Esophagus squamous epithelium (tissue), 5 donors: Measurements from ENCODE around the gene ZMIZ1. TPM values are rescaled to one million over a fixed set of nuclear protein-coding genes. Genes with fewer than 3 reads are reported as not detected.

Source experiments
- DNase-seq: peaks from one replicate; lab custom pipeline; 2025; lab: John Stamatoyannopoulos, UW
- H3K27ac ChIP-seq, 4 donors: fragments of 200-600 bp; sonication (generic); one replicate each; pipeline ENCODE4 v1.5.1; 2016 to 2019; ENCODE audit warnings: mild to moderate bottlenecking in 1 of 4
- H3K27me3 ChIP-seq, 4 donors: fragments of 200-600 bp; sonication (generic); 1 replicate in 3 of 4; 2 replicates in 1 of 4; pipeline versions ENCODE4 v1.5.1 to v1.6.0; 2017 to 2021; ENCODE audit warnings: antibody characterized with exemption in 1 of 4
- H3K36me3 ChIP-seq, 3 donors: fragments of 200-600 bp; sonication (generic); one replicate each; pipeline ENCODE4 v1.5.1; 2016 to 2019
- H3K4me1 ChIP-seq, 3 donors: fragments of 200-600 bp; sonication (generic); one replicate each; pipeline ENCODE4 v1.5.1; 2017 to 2019
- H3K4me3 ChIP-seq, 4 donors: fragments of 200-600 bp; sonication (generic); 1 replicate in 3 of 4; 2 replicates in 1 of 4; pipeline ENCODE4 v1.5.1; 2016 to 2019; ENCODE audit warnings: mild to moderate bottlenecking in 2 of 4, moderate library complexity in 1 of 4
- H3K9me3 ChIP-seq, 3 donors: fragments of 200-600 bp; sonication (generic); one replicate each; pipeline ENCODE4 v1.5.1; 2016 to 2019
- POLR2A ChIP-seq, 4 donors: fragments of 450-650 bp; IDR thresholded peaks; one replicate each; pipeline ENCODE4 v1.6.1; 2017; ENCODE audit warnings: antibody characterized with exemption in 4 of 4, mild to moderate bottlenecking in 4 of 4, moderate library complexity in 3 of 4
- WGBS, 2 donors: methylation state at CpG; one replicate each; pipeline ENCODE4 v1.1.5; 2018; 5-methylcytosine and 5-hydroxymethylcytosine counted together
- intact Hi-C: fragments of 100-400 bp; cut with DNase I; formaldehyde crosslinking; loops from one replicate; pipeline ENCODE4 v1.15.0; 2022
- total RNA-seq, 4 donors: library from RNA; depleted of rRNA; stranded (reverse); fragments of >200 nt; gene quantifications; one replicate each; pipeline ENCODE4 v1.1.0, GENCODE V29; 2016
- TF ChIP-seq, protein P1 (sequence below), 6 experiments: fragments of 450-650 bp in 4 of 6; fragments of 200-600 bp in 2 of 6; sonication (generic) in 2 of 6; IDR thresholded peaks; one replicate each; pipeline ENCODE4 v1.5.1; 2016 to 2019; ENCODE audit warnings: antibody characterized with exemption in 6 of 6, mild to moderate bottlenecking in 4 of 6, moderate library complexity in 4 of 6
- donor health status: DM: yes; HTN: yes; CAD: no.

The ZMIZ1 gene
- total RNA-seq, 4 donors from 2014 or later = 28.2 to 79.5 (median 40.4) TPM

- Histone ChIP-seq H3K4me1 (peaks cover 34 to 90% (median 67%) of the 10 kb centered on the region in 3 donors), H3K27me3 (no peaks in the 10 kb centered on the region), H3K9me3 (no peaks in the 10 kb centered on the region), H3K36me3 (peaks cover 8 to 87% (median 14%) of the 10 kb centered on the region in 3 donors), H3K4me3 (peak overlapping the region in 1 of 4 donors; percentile 23), H3K27ac (peak overlapping the region; percentile 53 to 86 (median 74))
- no peak for DNase-seq
- TF ChIP-seq POLR2A (IDR thresholded peaks at IDR 0.05) = no peak
- intact Hi-C loops = no loop called here
- WGBS, 2 donors = no CpG with 5 or more reads among the region's 8 CpGs
Observed at GRCh38 chr10:79137300-79137756, 68.6 kb downstream of the ZMIZ1 start.

DNA sequence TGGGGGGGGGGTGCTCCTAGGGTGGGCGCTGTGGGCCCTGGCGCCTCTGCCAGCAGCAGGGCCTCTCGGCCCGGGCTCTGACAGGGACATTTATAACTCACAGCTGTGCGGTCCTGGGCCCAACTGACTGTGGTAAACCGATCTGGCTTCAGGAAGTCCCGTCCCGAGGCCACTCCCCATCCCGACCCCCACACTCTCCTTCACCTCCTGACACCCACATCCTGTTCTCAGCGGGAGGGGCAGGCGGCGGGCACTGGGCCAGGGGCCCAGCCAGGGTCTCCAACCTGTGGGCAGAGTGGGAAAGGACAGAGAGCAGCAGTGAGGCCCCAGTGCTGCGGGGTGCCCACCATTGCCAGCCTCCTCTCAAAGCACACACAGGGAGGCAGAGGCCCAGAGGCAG, 69.1 kb downstream of the ZMIZ1 start:
- peaks cover 35 to 90% (median 67%) of the 10 kb centered on the region in 3 donors for H3K4me1 ChIP-seq
- H3K9me3 ChIP-seq = no peaks in the 10 kb centered on the region
- WGBS, 2 donors = no CpG with 5 or more reads among the region's 13 CpGs
- H3K4me3 ChIP-seq = peak overlapping the region in 1 of 4 donors; percentile 23
- peak overlapping the region; percentile 53 to 86 (median 74) for H3K27ac ChIP-seq
- DNase-seq = no peak
- TF ChIP-seq, protein P1, sequence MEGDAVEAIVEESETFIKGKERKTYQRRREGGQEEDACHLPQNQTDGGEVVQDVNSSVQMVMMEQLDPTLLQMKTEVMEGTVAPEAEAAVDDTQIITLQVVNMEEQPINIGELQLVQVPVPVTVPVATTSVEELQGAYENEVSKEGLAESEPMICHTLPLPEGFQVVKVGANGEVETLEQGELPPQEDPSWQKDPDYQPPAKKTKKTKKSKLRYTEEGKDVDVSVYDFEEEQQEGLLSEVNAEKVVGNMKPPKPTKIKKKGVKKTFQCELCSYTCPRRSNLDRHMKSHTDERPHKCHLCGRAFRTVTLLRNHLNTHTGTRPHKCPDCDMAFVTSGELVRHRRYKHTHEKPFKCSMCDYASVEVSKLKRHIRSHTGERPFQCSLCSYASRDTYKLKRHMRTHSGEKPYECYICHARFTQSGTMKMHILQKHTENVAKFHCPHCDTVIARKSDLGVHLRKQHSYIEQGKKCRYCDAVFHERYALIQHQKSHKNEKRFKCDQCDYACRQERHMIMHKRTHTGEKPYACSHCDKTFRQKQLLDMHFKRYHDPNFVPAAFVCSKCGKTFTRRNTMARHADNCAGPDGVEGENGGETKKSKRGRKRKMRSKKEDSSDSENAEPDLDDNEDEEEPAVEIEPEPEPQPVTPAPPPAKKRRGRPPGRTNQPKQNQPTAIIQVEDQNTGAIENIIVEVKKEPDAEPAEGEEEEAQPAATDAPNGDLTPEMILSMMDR (IDR thresholded peaks at IDR 0.05) = no peak
- no peak for TF ChIP-seq POLR2A (IDR thresholded peaks at IDR 0.05)
- no peaks in the 10 kb centered on the region for H3K27me3 ChIP-seq
- peaks cover 8 to 87% (median 17%) of the 10 kb centered on the region in 3 donors for H3K36me3 ChIP-seq
- intact Hi-C loops = no loop called here

DNA sequence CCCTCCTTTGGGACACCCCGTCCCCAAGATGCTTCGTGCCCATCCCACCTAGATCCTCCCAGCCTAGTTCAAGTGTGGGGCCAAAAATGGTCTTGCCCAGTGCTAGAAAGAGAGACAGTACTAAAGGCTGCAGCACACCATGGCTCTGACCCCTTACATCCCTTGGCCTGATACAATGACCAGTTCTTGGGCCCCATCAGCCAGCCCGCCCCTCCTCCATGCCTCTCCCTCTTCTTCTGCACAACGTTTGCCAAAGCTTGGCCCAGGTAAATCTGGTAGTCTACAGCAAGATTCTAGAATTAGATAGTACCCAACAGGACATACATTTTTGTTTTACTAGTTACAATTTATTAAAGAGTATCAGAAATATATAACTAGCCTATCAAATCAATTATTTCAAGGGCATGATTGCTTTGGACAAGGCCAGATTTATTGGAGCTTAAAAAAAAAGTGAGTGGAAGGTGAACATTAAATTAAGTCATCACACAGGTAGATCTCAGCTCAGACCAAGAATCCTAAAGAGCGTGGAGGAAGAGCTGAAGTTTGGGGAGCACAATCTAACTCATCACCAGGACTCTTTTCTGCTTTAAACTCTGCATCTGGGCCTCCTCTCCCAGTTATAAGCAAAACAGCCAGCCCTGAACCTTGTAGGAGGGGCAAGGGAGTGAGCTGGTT, 69.8 kb downstream of the ZMIZ1 start:
- no peaks in the 10 kb centered on the region for H3K9me3 ChIP-seq
- peaks cover 8 to 87% (median 18%) of the 10 kb centered on the region in 3 donors for H3K36me3 ChIP-seq
- H3K4me1 ChIP-seq = peaks cover 41 to 90% (median 69%) of the 10 kb centered on the region in 3 donors
- H3K27me3 ChIP-seq = no peaks in the 10 kb centered on the region
- 70 to 72% methylated on average over 3 to 5 of the region's 5 CpGs for WGBS, 2 donors
- intact Hi-C loops = no loop called here
- DNase-seq = no peak
- TF ChIP-seq POLR2A (IDR thresholded peaks at IDR 0.05) = no peak
- TF ChIP-seq, protein P1 (IDR thresholded peaks at IDR 0.05) = no peak
- H3K4me3 ChIP-seq = no peak overlapping the region
- peak overlapping the region; percentile 53 to 86 (median 74) for H3K27ac ChIP-seq

DNA sequence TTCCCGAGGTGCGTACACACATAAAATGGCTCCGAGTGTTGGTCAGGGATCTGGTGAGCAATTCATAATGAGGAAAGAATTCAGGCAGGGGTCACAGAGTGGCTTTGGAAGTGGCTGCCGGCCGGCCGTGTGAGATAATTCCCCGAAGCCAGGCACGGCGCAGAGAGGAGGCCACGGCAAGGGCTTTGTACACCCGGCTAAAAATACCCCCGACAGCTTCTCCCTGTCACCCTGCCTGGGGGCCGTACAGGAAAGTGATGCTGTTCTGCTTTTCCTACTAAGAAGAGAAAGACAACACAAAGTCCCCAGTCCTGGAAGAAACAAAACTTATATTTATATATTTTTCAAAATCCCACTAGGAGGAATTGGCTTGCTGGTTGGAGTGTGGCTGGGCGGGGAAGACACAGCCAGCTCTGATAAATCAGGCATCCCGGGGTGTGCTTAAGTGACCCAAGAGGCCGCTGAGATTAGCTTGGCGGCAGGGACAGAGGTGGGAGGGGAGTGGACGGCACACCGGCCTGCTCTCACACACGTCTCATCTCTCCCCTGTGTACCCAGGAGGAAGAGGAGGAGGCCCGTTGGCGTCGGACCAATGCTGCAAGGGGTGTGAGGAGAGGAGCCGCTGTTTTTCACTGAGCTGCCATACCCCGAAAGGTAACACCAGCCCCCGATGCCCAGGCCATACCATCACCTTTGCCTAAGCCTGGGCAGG, 70.5 kb downstream of the ZMIZ1 start:
- H3K36me3 ChIP-seq = peaks cover 8 to 85% (median 18%) of the 10 kb centered on the region in 3 donors
- H3K27me3 ChIP-seq = no peaks in the 10 kb centered on the region
- peaks cover 48 to 91% (median 69%) of the 10 kb centered on the region in 3 donors for H3K4me1 ChIP-seq
- peak overlapping the region; percentile 41 to 86 (median 74) for H3K27ac ChIP-seq
- WGBS, 2 donors = 63 to 64% methylated on average over 17 to 19 of the region's 26 CpGs
- no peaks in the 10 kb centered on the region for H3K9me3 ChIP-seq
- intact Hi-C loops = no loop called here
- TF ChIP-seq POLR2A (IDR thresholded peaks at IDR 0.05) = no peak
- TF ChIP-seq, protein P1 (IDR thresholded peaks at IDR 0.05) = no peak
- H3K4me3 ChIP-seq = no peak overlapping the region
- no peak for DNase-seq

GRCh38 chr10:79140085-79140793, 71.5 kb downstream of the ZMIZ1 start:
- H3K27me3 ChIP-seq = no peaks in the 10 kb centered on the region
- WGBS, 2 donors = 86% methylated on average over 6 of the region's 7 CpGs
- no peak for TF ChIP-seq POLR2A (IDR thresholded peaks at IDR 0.05)
- TF ChIP-seq, protein P1 (IDR thresholded peaks at IDR 0.05) = no peak
- DNase-seq = no peak
- H3K36me3 ChIP-seq = peaks cover 8 to 82% (median 18%) of the 10 kb centered on the region in 3 donors
- peaks cover 53 to 94% (median 75%) of the 10 kb centered on the region in 3 donors for H3K4me1 ChIP-seq
- peak overlapping the region in 3 of 4 donors; percentile 69 to 86 (median 78) for H3K27ac ChIP-seq
- no peaks in the 10 kb centered on the region for H3K9me3 ChIP-seq
- no peak overlapping the region for H3K4me3 ChIP-seq
- intact Hi-C loops = no loop called here
